ENCODE measurements around the gene CLIC1.

The CLIC1 gene

GRCh38 chr6:31723245-31723979 is 12.9 kb downstream of the CLIC1 start, which contains the start of gene MPIG6B:
Gene MPIG6B (plus strand): TSS chr6:31723373. CDS start chr6:31723384, 11 bp downstream.
- no peak within 1 kb of the TSS for H3K4me3 ChIP-seq (ENCODE audit: low read depth, low read length)
- TF ChIP-seq CTCF (IDR thresholded peaks at IDR 0.05; ENCODE audit: low read depth, low read length): no peak

- no peak for TF ChIP-seq CTCF (IDR thresholded peaks at IDR 0.05; ENCODE audit: low read depth, low read length)
- no peak overlapping the region for H3K4me3 ChIP-seq (ENCODE audit: low read depth, low read length)
These were observed 14.2 kb downstream of the CLIC1 start for GRCh38 chr6:31722173-31722572.

GRCh38 chr6:31721351-31722020 is 14.8 kb downstream of the CLIC1 start, which contains the start of gene LY6G6C:
Gene LY6G6C (minus strand): TSS chr6:31721746. CDS start chr6:31721679, 67 bp downstream.
- TF ChIP-seq CTCF (IDR thresholded peaks at IDR 0.05; ENCODE audit: low read depth, low read length): no peak
- H3K4me3 ChIP-seq (ENCODE audit: low read depth, low read length): no peak within 1 kb of the TSS

GRCh38 chr6:31720196-31720770 is 16.0 kb downstream of the CLIC1 start:
- no peak overlapping the region for H3K4me3 ChIP-seq (ENCODE audit: low read depth, low read length)
- no peak for TF ChIP-seq CTCF (IDR thresholded peaks at IDR 0.05; ENCODE audit: low read depth, low read length)

GRCh38 chr6:31719001-31719400 is 17.3 kb downstream of the CLIC1 start:
- no peak overlapping the region for H3K4me3 ChIP-seq (ENCODE audit: low read depth, low read length)

GRCh38 chr6:31718265-31718664 is 18.1 kb downstream of the CLIC1 start:
- TF ChIP-seq CTCF (IDR thresholded peaks at IDR 0.05; ENCODE audit: low read depth, low read length): no peak
- H3K4me3 ChIP-seq (ENCODE audit: low read depth, low read length): no peak overlapping the region

More at GRCh38 chr6:31719001-31719400, 17.3 kb downstream of the CLIC1 start:
- no peak for TF ChIP-seq CTCF (IDR thresholded peaks at IDR 0.05; ENCODE audit: low read depth, low read length)
